HG02870 (cell line): ENCODE data around the gene HSP90AA1.
"Not testable (repeated sequence)": the region's sequence is repeated elsewhere in the genome, so short reads cannot be mapped to it uniquely, and the experiment has no call there.

ENCODE experiments used
- ATAC-seq: cut with Tn5 transposase; IDR thresholded peaks from one replicate; pipeline ENCODE4 v1.9.1; 2021; ENCODE audit warnings: mild to moderate bottlenecking, moderate library complexity; ENCODE audit not compliant: unreplicated experiment

Gene HSP90AA1

GRCh38 chr14:102074415-102074964 is 12.4 kb downstream of the HSP90AA1 start:
- no peak for ATAC-seq

DNA sequence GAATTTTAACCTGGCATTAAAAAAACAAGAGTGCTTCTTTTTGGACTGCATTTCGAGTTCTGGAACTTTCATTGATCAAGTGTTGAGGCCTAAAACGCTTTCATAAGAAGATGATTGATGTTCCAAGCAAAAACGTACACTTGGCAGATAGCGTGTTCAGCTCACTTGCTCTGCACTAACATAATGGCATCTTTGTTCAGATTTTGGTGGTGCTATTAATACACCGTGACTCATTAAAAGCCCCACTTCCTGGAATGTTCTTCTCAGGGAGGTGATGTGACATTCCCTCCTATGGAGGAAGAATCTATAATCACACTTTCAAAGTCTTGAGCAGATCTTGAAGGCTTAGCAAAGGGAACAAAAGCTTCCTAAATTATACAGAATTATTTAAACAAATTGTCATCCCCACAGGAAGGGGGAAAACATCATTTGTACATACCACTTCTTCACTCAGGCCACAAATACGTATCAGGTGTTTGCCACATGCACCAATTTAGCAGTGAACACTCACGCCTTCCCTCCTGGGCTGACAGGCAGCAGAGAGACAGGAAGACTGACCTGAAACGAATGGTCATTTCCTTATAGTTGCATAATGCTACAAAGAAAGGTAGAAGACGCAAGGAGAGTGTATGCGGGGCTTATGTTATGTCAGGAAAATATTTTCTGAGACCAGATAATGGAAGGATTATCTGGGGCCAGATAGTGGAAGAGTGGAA is 15.4 kb downstream of the HSP90AA1 start:
- no peak for ATAC-seq

GRCh38 chr14:102066041-102066451 is 20.8 kb downstream of the HSP90AA1 start:
- ATAC-seq = no peak

DNA sequence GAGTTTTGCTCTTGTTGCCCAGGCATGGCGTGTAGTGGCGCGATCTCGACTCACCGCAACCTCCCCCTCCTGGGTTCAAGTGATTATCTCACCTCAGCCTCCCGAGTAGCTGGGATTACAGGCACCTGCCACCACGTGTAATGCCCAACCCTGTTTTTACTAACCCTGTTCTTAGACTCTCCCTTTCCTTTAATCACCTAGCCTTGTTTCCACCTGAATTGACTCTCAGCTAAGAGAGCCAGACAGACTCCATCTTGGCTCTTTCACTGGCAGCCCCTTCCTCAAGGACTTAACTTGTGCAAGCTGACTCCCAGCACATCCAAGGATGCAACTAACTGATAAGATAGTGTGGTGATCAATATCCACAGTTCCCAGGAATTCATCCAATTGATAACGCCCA is 22.3 kb downstream of the HSP90AA1 start:
- not testable (repeated sequence) for ATAC-seq

DNA sequence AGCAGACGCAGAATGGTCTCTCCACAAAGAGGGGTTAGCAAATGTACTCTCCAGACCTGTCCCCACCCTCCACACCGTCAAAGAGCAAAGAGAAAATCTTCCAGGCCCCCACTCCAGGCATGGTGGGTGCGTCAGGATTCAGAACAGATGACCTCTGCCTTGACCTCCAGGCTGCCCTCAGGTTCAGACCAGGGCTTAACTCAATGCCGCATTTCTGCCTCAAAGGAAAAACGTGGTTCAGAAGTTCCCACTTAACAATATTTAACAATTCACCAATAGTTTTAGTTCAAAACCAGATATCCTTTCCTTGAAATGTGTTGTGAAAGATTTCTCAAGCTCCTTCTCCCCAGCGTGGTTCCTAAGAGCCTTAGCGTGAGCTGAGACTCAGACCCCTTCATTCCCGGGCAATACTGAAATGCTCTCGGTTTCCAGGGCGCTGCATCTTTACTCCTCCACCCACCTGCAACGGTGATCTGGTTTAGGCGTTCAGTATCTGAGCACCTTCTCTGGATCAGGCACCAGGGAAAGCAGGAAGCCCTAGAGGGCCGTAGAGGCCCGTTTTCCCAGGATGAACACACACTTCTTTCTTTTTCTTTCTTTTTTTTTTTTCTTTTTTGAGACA is 22.9 kb downstream of the HSP90AA1 start:
- ATAC-seq = no peak

GRCh38 chr14:102063109-102063807 is 23.6 kb downstream of the HSP90AA1 start:
- ATAC-seq = no peak

DNA sequence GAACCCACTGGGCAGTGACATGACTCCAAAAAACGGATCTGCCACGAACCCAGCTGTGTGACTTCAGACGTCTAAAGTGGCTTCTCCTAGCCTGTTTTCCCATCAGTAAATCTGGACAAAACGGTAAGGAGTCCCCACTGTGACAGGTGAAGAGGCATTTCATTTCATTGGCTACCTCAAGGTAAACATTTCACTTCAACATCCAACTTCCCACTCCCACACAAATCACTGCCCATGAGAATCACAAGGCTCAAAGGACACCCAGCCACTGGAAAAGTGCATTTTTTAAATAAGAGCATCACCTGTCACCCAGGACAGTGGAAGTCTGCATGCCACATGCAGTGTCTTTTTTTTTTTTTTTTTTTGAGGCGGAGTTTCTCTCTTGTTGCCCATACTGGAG is 27.9 kb downstream of the HSP90AA1 start:
- no peak for ATAC-seq

GRCh38 chr14:102058146-102058545 is 28.7 kb downstream of the HSP90AA1 start:
- ATAC-seq = no peak

GRCh38 chr14:102057480-102058114 is 29.2 kb downstream of the HSP90AA1 start:
- ATAC-seq = no peak

DNA sequence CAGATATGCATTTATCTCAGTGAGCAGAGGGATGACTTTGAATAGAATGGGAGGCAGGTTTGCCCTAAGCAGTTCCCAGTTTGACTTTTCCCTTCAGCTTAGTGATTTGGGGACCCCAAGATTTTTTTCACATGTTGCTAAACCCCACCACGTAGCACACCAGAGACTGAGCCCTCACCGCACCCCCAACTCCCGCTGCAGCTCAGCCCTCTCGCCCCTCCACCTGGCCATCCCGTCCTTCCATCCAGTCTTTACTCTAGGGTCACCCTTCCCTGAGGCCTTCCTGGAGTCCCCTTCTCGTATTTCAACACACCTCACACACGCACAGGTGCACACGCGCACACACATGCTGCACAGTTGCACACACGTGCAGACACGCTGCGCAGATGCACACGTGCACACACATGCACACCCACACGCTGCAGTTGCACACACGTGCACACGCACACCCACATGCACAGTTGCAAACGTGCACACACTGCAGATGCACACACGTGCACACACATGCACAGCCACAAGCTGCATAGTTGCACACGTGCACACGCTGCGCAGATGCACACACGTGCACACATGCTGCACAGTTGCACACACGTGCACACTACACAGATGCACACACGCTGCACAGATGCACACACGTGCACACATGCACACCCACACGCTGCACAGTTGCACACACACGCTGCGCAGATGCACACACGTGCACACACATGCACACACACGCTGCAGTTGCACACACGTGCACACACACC is 30.0 kb downstream of the HSP90AA1 start:
- no peak for ATAC-seq

GRCh38 chr14:102055181-102055901 is 31.5 kb downstream of the HSP90AA1 start:
- ATAC-seq = no peak

GRCh38 chr14:102052522-102052921 is 34.3 kb downstream of the HSP90AA1 start:
- ATAC-seq = no peak

GRCh38 chr14:102050625-102051024 is 36.2 kb downstream of the HSP90AA1 start:
- ATAC-seq = no peak

DNA sequence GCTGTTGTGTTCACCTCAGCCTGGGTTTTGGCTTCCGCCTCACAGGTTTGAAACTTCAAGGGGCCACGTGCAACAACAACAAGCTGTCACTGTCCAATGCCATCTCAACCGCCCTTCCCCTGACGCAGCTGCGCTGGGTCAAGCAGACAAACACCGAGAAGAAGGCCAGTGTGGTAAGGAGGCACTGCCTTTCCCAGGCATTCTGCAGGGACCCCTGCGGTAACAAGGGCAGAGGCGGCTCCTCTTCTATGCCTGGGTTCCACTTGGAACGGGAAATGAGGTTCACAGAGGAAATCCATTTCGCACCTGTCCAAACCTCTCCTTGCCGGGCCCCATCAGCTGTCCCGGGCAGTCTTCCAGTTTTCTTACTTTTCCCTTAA is 36.8 kb downstream of the HSP90AA1 start:
- ATAC-seq = no peak

DNA sequence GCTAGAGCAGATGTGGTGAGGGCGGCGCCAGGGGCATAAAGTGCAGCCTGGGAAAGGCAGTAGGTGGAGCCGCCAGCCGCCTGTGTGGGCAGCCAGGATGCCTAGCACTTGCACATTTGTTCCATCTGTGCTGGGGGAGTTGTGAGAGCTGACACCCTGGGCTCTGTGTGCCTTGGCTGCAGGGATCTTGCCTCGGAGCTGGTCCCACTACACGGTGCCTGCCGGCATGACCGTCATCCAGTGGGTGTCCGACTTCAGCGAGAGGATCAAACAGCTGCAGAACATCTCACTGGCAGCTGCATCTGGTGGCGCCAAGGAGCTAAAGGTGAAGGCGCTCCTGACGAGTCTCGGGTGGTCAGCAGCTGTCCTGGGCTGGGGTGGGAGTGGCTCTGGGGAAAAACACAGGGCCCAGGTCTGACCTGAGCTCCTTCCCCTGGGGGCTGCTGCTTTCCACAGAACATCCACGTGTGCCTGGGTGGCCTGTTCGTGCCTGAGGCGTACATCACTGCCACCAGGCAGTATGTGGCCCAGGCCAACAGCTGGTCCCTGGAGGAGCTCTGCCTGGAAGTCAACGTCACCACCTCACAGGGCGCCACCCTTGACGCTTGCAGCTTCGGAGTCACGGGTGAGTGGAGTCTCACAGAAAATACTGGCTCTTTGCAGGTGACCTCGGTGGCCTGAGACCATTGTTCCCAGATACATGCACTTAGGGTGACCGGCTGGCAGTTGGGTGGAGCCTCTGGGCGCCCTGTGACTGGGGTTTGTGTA is 37.4 kb downstream of the HSP90AA1 start:
- no peak for ATAC-seq

DNA sequence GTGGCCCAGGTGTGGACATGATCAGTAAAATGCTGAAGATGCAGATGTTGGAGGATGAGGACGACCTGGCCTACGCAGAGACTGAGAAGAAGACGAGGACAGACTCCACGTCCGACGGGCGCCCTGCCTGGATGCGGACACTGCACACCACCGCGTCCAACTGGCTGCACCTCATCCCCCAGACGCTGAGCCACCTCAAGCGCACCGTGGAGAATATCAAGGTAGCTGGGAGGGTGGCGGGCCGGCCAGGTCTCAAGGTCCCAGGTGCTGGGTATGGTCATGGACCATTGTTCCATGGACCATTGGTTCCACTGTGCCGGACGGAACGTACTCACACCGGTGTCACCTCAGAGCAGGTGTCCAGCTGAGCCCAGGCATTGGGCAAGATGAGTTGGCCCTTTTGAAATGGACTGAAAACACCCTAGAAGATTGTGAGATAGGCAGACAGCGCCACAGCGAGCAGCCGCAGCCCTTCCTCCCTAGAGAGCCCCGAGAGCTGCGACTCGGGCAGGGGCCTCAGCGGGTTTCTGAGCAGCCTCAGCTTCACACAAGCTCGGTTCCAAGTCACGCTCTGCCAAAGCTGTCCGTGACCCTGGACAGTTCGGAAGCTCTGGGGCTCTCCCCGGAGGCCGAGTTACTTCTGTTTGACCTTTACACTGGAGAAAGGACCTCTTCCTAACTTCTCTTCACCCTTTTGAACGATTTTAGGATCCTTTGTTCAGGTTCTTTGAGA is 38.9 kb downstream of the HSP90AA1 start:
- no peak for ATAC-seq

DNA sequence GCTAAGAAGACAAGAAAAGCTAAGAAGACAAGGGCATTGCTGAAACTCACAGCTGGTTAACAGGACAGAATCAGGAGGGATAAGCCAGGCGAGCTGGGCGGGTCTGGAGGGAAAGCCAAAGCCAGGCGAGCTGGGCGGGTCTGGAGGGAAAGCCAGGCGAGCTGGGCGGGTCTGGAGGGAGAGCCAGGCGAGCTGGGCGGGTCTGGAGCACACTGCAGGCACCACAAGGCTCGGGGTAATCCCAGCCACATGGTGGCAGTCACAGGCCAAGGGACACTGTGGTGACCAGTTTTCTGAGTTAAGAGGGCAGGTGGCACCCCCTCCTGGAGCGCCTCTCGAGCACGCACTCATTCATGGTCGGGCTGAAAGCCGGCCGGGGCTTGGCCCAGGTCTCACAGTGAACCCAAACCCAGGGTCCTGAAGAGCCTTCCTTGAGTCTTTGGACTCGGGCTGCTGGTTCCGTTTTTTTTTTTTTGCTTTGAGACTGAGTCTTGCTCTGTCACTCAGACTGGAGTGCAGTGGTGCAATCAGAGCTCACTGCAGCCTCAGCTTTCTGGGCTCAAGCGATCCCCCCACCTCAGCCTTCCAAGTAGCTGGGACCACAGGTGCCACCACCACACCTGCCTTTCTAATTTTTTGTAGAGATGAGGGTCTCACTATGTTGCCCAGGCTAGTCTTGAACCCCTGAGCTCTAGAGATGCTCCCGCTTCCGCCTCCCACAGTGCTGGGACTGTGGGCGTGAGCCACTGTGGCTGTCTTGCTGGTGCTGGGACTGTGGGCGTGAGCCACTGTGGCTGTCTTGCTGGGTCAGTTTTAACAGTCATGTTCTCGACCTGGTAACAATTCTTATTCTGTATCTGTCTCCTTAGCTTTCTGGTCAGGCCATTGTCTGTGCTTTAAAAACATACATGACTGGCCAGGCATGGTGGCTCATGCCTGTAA is 40.2 kb downstream of the HSP90AA1 start:
- ATAC-seq = no peak
